Measurements from ENCODE around the gene SLC6A7.
A peak's percentile ranks its signal among the peaks of the same experiment; 100 is the strongest.

The SLC6A7 gene

DNA sequence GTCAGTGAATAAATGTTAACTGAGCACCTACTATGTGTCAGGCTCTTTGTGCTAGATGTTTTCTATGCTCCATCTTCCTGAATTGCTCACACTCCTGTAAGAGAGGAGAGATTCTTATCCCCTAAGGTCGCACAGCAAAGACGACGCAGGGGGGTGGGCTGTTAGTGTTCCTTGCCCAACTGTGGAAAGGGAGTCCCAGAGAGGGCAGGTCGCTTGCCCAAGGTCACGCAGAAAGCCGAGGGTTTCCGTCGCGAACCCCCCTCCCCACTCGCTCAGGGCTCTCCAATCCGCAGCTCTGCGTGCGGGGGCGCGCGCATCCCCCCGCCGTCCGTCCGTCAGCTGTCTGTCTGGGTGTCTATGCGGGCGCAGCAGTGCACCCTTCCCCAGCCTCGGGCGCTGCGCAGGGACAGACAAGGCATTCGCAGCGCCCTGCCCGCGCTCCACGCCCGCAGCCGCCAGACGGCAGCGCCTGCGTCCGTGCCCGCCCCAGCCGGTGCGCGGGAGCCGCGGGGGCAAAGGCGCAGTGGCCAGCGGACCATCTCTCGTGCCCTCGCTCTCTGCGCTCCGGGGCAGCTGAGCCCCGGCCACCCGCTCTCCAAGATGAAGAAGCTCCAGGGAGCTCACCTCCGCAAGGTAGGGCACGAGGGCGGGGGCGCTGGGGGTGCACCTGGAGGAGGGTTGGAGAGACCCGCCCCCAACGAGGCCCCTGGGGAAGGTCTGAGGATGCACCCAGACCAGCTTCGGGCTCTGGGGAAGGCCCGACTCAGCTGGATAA, at the start of gene SLC6A7:
Gene SLC6A7, plus strand, starts transcription at position 335 of the 775 bp plus-strand sequence. Its CDS starts 266 bp downstream, at position 601.
- POLR2A ChIA-PET, result no interaction called here
- CTCF ChIA-PET, result no interaction called here
- H3K4me3 ChIP-seq (ENCODE audit: low read depth, low read length), result no peak within 1 kb of the TSS

DNA sequence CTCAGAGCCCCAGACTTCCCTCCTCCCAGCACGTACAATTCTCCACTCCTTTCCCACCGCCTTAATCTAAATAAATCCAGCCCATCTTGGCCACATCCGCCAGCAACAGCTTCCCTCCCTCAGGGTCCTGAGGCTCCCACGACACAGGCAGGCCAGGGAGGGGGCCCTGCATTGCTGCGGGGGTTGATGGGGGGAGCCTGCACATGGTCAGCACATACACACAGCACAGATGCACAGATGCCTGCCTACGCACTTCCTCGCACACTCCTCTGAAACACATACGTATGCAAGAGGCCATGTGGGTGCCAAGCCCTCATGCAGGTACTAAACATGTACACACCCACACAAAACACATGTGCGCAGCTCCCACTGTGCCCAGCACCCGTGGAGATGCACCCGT, 49.0 kb upstream of the SLC6A7 start:
- 0 out of 2 replicates have a peak, but pooled peaks cover 3% of the 10 kb centered on the region for H3K4me1 ChIP-seq (ENCODE audit: control insufficient read depth, insufficient read depth, low read length)
- no peaks in the 10 kb centered on the region for H3K9me3 ChIP-seq (ENCODE audit: control insufficient read depth, insufficient read depth, low read depth, low read length)
- no peak overlapping the region for H3K4me3 ChIP-seq (ENCODE audit: low read depth, low read length)
- TF ChIP-seq, protein P1, sequence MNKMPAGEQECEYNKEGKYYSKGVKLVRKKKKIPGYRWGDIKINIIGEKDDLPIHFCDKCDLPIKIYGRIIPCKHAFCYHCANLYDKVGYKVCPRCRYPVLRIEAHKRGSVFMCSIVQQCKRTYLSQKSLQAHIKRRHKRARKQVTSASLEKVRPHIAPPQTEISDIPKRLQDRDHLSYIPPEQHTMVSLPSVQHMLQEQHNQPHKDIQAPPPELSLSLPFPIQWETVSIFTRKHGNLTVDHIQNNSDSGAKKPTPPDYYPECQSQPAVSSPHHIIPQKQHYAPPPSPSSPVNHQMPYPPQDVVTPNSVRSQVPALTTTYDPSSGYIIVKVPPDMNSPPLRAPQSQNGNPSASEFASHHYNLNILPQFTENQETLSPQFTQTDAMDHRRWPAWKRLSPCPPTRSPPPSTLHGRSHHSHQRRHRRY (tag by site-specific recombination; IDR thresholded peaks at IDR 0.05), result no peak
- TF ChIP-seq ZFHX2 (tag by site-specific recombination; conservative IDR thresholded peaks at IDR 0.05) (peak; percentile 58), ZBTB7A (tag by site-specific recombination; IDR thresholded peaks at IDR 0.05; ENCODE audit: low read depth) (no peak), EGR2 (tag by site-specific recombination; IDR thresholded peaks at IDR 0.05; ENCODE audit: low read depth) (0 out of 2 replicates have a peak, but pooled peaks have one; percentile 25), ZNF677 (tag by site-specific recombination; IDR thresholded peaks at IDR 0.05) (no peak), SP7 (tag by site-specific recombination; IDR thresholded peaks at IDR 0.05) (no peak), ZNF830 (tag by site-specific recombination; IDR thresholded peaks at IDR 0.05; ENCODE audit: low read depth) (no peak), GLIS2 (tag by site-specific recombination; IDR thresholded peaks at IDR 0.05) (no peak), ZNF132 (tag by site-specific recombination; IDR thresholded peaks at IDR 0.05; ENCODE audit: borderline replicate concordance) (no peak), ZFP41 (tag by site-specific recombination; IDR thresholded peaks at IDR 0.05; ENCODE audit: borderline replicate concordance) (no peak)
- POLR2A ChIA-PET, result no interaction called here
- CTCF ChIA-PET, result no interaction called here
- H3K36me3 ChIP-seq (ENCODE audit: control insufficient read depth in 2 of 2, insufficient read depth in 1 of 2, low read length in 2 of 2), result no peaks in the 10 kb centered on the region
- no peak overlapping the region for H3K27ac ChIP-seq (ENCODE audit: extremely low read depth, low read depth, low read length)

More for the DNA sequence above, at the start of gene SLC6A7:
- H3K9me3 ChIP-seq (ENCODE audit: control insufficient read depth, insufficient read depth, low read depth, low read length), result no peaks in the 10 kb centered on the region
- no peaks in the 10 kb centered on the region for H3K4me1 ChIP-seq (ENCODE audit: control insufficient read depth, insufficient read depth, low read length)
- H3K36me3 ChIP-seq (ENCODE audit: control insufficient read depth in 2 of 2, insufficient read depth in 1 of 2, low read length in 2 of 2), result no peaks in the 10 kb centered on the region
- TF ChIP-seq ZNF560 (tag by site-specific recombination; IDR thresholded peaks at IDR 0.05; ENCODE audit: borderline replicate concordance), result no peak
- TF ChIP-seq ZNF830 (tag by site-specific recombination; IDR thresholded peaks at IDR 0.05; ENCODE audit: low read depth), result no peak
- TF ChIP-seq ZNF211 (tag by site-specific recombination; IDR thresholded peaks at IDR 0.05; ENCODE audit: low read depth), result no peak
- TF ChIP-seq ZNF514 (tag by site-specific recombination; IDR thresholded peaks at IDR 0.05), result no peak
- no peak for TF ChIP-seq IKZF3 (tag by site-specific recombination; IDR thresholded peaks at IDR 0.05)
- TF ChIP-seq, protein P2, sequence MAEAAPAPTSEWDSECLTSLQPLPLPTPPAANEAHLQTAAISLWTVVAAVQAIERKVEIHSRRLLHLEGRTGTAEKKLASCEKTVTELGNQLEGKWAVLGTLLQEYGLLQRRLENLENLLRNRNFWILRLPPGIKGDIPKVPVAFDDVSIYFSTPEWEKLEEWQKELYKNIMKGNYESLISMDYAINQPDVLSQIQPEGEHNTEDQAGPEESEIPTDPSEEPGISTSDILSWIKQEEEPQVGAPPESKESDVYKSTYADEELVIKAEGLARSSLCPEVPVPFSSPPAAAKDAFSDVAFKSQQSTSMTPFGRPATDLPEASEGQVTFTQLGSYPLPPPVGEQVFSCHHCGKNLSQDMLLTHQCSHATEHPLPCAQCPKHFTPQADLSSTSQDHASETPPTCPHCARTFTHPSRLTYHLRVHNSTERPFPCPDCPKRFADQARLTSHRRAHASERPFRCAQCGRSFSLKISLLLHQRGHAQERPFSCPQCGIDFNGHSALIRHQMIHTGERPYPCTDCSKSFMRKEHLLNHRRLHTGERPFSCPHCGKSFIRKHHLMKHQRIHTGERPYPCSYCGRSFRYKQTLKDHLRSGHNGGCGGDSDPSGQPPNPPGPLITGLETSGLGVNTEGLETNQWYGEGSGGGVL (tag by site-specific recombination; IDR thresholded peaks at IDR 0.05), result no peak
- TF ChIP-seq GLI4 (tag by site-specific recombination; IDR thresholded peaks at IDR 0.05), result no peak
- no peak for TF ChIP-seq ZNF664 (tag by site-specific recombination; IDR thresholded peaks at IDR 0.05)
- no peak for TF ChIP-seq HOXD13 (CRISPR knock-in tag; IDR thresholded peaks at IDR 0.05; ENCODE audit: borderline replicate concordance)
- no peak for TF ChIP-seq ZNF133 (tag by site-specific recombination; IDR thresholded peaks at IDR 0.05)
- TF ChIP-seq, protein P3, sequence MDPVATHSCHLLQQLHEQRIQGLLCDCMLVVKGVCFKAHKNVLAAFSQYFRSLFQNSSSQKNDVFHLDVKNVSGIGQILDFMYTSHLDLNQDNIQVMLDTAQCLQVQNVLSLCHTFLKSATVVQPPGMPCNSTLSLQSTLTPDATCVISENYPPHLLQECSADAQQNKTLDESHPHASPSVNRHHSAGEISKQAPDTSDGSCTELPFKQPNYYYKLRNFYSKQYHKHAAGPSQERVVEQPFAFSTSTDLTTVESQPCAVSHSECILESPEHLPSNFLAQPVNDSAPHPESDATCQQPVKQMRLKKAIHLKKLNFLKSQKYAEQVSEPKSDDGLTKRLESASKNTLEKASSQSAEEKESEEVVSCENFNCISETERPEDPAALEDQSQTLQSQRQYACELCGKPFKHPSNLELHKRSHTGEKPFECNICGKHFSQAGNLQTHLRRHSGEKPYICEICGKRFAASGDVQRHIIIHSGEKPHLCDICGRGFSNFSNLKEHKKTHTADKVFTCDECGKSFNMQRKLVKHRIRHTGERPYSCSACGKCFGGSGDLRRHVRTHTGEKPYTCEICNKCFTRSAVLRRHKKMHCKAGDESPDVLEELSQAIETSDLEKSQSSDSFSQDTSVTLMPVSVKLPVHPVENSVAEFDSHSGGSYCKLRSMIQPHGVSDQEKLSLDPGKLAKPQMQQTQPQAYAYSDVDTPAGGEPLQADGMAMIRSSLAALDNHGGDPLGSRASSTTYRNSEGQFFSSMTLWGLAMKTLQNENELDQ (tag by site-specific recombination; IDR thresholded peaks at IDR 0.05; ENCODE audit: low read depth), result no peak
- TF ChIP-seq, protein P4, sequence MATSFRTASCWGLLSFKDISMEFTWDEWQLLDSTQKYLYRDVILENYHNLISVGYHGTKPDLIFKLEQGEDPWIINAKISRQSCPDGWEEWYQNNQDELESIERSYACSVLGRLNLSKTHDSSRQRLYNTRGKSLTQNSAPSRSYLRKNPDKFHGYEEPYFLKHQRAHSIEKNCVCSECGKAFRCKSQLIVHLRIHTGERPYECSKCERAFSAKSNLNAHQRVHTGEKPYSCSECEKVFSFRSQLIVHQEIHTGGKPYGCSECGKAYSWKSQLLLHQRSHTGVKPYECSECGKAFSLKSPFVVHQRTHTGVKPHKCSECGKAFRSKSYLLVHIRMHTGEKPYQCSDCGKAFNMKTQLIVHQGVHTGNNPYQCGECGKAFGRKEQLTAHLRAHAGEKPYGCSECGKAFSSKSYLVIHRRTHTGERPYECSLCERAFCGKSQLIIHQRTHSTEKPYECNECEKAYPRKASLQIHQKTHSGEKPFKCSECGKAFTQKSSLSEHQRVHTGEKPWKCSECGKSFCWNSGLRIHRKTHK (tag by site-specific recombination; IDR thresholded peaks at IDR 0.05), result no peak
- no peak for TF ChIP-seq ZBTB17 (tag by site-specific recombination; IDR thresholded peaks at IDR 0.05)
- H3K27ac ChIP-seq (ENCODE audit: extremely low read depth, low read depth, low read length), result no peak within 1 kb of the TSS

Data from HEK293 (cell line).